ENCODE data around the gene CA12.
A peak's percentile ranks its signal among the peaks of the same experiment; 100 is the strongest.

CA12 gene

DNA sequence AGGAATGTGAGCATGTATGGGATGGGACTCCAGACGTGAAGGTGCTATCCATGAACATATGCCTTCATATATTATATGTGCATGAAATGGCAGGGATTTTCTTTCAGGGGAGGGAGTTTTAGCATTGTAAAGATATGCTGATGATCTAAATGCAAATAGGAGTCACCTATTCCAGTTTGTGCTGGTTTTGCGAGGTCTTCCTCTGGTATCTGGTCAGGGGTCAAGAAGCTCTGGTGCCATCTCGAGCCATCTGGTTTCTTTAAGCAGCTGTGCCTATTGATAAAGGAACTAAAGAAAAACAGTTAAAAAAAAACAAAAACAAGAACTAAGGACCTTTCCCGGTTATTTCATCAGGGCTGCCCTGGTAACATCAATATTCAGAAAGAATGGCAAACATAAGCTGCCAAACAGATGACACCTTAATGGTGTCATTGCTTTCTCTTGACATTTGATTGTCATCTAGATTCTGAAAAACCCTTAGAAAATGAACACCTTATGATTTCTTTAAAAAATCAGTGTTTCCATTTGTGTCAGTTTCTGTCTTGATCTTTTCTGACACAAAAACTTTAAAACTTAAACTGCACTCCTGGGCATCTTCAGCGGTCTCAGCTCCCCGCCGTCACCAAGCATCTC, 81.6 kb downstream of the CA12 start:
- DNase-seq = no peak

DNA sequence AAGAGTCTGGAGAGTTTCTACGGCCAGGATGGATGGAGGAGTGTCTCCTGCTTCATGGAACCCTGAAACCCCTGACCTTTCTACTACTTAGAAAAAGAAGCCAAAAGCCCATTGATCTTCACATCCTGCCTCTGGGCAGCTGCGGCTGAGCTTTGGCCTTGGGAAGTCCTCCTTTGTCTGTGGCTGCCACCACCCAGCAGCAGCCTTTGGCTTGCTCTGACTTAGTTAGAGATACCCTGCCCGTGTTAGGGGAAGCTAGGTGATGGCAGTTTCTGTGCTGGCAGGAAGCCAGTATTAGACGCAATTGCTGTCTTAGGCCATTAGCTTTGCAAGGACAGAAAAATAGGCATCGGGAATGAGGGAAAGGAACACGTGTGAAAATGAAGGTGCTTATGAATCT, 85.5 kb downstream of the CA12 start:
- peak; percentile 4 for DNase-seq

- DNase-seq = no peak
Measured at GRCh38 chr15:63295341-63295740, 86.3 kb downstream of the CA12 start.

GRCh38 chr15:63294359-63294758, 87.3 kb downstream of the CA12 start:
- no peak for DNase-seq

- no peak for DNase-seq
Measured at GRCh38 chr15:63292771-63293170, 88.9 kb downstream of the CA12 start.

GRCh38 chr15:63292241-63292640, 89.4 kb downstream of the CA12 start:
- DNase-seq = no peak

- DNase-seq = no peak
Measured at GRCh38 chr15:63291507-63291906, 90.1 kb downstream of the CA12 start.

- no peak for DNase-seq
Measured at GRCh38 chr15:63288778-63289378, 92.8 kb downstream of the CA12 start.

- DNase-seq = no peak
Measured at GRCh38 chr15:63288342-63288741, 93.3 kb downstream of the CA12 start.

- DNase-seq = no peak
Measured at GRCh38 chr15:63287109-63287508, 94.5 kb downstream of the CA12 start.

- DNase-seq = no peak
Measured at GRCh38 chr15:63284335-63284734, 97.3 kb downstream of the CA12 start.

DNA sequence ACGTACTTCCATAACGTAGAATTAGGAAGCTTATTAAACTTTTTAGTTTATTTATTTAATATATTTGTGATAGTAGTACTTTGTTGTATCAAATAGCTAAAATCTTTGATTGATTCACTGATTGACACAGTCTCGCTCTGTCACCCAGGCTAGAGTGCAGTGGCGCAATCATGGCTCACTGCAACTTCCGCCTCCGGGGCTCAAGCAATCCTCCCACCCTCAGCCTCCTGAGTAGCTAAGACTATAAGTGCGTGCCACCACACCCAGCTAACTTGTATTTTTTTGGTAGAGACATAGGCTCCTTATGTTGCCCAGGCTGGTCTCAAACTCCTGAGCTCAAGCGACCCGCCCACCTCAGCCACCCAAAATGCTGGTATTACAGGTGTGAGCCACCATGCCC, 98.5 kb downstream of the CA12 start:
- DNase-seq = no peak

- peak; percentile 17 for DNase-seq
Measured at GRCh38 chr15:63277893-63278456, 103.7 kb downstream of the CA12 start.

DNA sequence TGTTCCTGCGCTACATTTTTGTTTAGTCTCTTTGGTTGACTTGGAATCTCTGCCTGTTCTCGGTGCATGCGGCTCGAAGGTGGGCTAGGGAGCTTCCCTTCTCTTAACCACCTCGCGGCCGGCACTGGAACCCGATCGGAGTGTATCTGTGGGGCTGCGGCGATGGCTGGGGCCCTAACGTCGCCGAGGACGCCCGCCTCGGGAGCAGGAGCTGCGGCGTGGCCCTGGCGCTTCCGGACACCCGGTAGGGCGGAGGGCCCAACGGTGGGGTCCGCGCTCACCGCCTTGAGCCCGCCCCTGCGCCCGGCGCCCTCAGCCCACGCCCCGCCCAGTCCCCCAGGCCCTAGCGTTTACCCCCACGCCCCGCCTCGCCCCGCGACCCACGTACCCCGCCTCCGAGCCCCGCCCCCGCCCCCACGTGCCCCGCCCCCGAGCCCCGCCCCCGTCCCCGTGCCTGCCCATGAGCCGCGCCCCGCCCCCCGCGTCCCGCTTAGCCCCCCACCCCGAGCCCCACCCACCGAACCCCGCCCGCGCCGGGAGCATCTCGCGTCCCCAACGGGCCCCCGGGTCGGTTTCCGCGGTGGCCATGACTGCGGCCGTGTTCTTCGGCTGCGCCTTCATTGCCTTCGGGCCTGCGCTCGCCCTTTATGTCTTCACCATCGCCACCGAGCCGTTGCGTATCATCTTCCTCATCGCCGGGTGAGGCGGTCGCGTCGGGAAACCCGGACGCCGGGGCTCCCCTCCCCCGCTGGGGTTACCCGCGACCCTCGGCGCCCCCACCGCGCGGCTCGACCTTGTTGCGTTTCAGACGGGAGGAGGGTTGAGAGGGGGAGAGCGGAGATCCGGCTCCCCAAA, 104.4 kb downstream of the CA12 start, which contains the start of gene APH1B:
APH1B (plus strand) TSS at position 568 of the 855 bp plus-strand sequence; CDS start at position 587, 19 bp downstream.
- DNase-seq = peak; percentile 95

DNA sequence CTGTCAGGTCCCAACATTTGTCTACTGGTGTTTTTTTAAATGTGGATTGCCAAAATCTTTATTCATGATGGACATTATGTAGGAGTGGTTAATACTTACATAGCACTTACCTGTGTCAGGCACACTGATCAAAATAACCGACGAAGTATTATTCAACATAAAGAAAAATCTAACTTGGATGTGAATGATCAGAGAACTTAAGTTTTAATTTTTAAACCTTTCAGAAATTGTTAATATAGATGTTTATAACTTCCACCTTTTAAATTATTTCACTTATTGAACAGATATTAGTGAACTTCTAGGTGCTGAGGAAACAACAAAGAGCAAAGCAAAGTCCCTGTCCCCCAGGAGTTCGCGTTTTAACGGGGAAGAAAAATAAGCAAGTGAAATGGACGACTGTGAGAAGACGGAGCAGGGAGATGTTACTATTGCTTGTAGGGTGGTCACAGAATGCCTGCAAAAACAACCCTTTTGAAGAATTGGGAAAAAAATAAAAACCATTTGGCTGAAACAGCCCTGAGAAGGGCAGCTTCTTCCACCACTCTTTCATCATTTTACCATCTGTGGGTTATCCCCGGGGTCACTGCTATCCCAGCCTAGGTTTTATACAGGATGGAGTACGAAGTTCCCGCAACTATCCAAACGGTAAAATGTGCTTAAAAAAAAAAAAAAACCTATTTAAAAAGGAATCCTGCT, 105.2 kb downstream of the CA12 start:
- DNase-seq = no peak

DNA sequence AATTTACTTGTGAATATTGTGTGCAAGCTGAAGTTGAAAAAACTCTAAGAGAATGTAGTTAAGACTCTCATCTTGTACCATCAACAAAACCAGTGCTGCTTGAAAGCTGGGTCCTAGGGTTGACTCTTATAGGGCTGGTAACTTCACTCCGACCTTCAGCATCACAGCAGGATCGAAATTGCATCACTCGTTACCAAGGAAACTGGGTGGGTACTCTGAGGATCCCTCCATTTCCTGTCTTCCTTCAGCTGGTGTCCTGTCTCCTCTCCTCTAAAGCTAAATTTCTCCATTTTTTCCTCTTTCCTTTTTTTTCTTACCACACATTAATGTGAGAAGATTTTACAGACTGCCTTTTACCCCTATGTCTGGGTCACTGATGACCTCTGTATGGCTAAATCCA, 107.2 kb downstream of the CA12 start:
- DNase-seq = no peak
